Endometrial microvascular endothelial cells (primary cell): ENCODE data around the gene MGST2. TPM values are rescaled to one million over a fixed set of nuclear protein-coding genes. Genes with fewer than 3 reads are reported as not detected.

Experiments used
- in situ Hi-C: cut with HindIII; loops from 2 replicates; pipeline ENCODE4 v1.10.0; 2017; ENCODE audit warnings: low sequenced_read_pairs, low pct_unique_long_range_greater_than_20kb; ENCODE audit errors: inconsistent ontology term
- total RNA-seq: library from RNA; depleted of rRNA; stranded (reverse); fragments of >200 nt; gene quantifications from one replicate; pipeline ENCODE4 v1.2.3, GENCODE V29; 2015; ENCODE audit errors: inconsistent ontology term

MGST2 gene
- total RNA-seq, 1 donor from 2014 or later, result 126 TPM

- in situ Hi-C loops, result no loop called here
Measured at GRCh38 chr4:139728840-139729239, 63.2 kb downstream of the MGST2 start.

GRCh38 chr4:139732991-139733570 is 67.5 kb downstream of the MGST2 start:
- in situ Hi-C loops, result no loop called here

- in situ Hi-C loops, result no loop called here
Measured at GRCh38 chr4:139734201-139734874, 68.7 kb downstream of the MGST2 start.

DNA sequence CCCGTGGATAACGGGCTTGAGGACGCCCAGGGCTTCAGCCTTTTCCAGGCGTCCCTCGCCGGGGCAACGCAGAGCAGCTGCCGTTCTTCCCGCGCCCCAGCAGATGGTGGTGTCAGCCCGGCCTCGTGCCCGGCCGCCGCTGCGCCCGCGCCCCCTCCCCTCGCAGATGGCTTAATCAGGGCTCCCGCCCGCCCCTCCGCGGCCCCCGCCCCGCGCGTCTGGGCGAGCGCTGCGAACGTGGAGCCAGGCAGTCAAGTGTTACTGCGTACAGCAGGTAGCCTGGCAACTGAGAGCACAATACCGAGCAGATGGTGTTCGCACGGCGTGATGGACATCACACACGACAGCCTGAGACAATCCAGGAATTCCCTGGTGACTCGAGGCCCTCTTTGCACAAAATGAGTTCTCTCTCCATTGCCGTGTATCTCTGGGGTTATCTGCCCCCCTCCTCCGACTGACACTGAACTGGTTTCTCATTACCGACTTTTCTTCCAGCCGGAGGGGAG is 69.3 kb downstream of the MGST2 start:
- in situ Hi-C loops, result no loop called here

DNA sequence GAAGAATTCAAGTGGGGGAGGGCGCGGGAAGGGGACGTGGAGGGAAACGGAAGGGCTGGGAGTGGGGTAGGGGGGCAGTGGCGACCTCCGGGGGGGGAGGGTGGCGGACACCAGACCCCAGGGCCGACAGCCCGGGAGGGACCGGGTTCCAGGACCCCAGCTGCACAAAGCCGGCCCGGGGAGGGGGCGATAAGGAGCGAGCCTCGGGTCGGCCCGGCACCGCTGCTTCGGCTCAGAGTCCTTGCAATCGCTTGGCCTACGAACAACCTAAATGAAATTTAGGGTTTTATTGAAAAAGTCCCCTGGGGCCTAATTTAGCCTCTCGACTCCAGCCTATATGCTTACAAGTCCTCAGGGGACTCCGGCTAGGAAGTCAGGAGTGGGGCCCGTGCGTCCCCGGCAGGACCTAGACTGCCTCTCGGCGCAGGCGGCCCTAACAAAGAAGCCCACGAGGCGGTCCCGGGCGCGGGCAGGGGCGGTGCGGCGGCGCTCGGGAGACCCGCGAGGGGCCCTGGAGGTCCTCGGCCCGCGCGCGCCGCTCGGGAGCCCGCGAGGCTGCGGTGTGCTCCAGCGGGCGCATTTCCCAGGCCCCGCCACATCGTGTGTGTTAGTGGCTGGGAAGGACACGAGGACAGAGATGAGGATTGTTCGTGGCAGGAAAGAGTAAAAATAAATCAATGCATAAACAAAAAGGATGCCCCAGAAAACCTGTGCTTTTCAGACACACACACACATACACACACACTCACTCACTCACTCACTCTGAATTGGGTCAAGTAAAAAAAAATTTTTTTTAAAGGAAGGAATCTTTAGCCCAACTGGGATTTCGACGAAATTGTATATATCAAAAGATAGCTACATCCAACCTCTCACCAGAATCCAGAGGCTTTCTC is 70.0 kb downstream of the MGST2 start:
- in situ Hi-C loops, result no loop called here

GRCh38 chr4:139736274-139736660 is 70.6 kb downstream of the MGST2 start:
- in situ Hi-C loops, result no loop called here

GRCh38 chr4:139736661-139737060 is 71.0 kb downstream of the MGST2 start:
- in situ Hi-C loops, result no loop called here

GRCh38 chr4:139738846-139739613 is 73.4 kb downstream of the MGST2 start:
- in situ Hi-C loops, result no loop called here

DNA sequence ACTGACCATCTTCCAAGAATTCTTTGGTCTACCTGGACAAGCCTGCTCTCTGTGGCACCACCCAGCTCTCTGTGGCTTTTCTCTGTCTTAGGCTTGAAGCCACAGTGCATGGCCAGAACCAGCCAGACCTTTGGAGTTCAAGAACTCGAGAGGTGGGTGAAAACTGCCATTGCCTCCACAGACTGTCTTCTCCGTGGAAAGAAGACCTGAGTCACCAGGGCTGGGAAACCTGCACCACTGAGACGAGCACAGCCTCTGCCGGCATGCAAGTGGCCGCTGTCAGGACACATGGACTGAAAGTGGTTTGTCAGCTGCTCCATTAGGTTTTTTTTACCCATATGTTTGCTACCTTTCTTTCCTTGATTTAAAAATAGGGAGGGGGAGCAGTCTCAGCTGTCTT is 74.5 kb downstream of the MGST2 start:
- in situ Hi-C loops, result no loop called here

- in situ Hi-C loops, result no loop called here
Measured at GRCh38 chr4:139740531-139741041, 75.0 kb downstream of the MGST2 start.

GRCh38 chr4:139743027-139743426 is 77.4 kb downstream of the MGST2 start:
- in situ Hi-C loops, result no loop called here

DNA sequence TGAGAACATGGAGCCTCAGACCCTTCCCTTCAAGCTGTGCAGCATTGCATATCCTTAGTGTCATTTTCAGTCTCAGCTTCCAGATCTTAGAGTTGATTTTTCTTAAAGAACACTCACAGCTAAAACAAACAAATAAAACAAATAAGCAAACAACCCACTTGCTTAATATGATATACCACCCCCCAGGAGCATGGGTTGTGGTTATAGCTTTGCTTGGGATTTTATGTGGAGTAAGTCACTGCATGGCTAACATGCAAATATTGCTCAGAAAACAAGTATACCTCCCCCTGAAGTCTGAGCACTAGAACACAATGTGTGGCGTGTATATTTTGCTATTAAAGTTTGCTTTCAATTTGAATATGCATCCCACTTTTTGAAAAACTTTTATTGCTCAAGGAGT is 78.6 kb downstream of the MGST2 start:
- in situ Hi-C loops, result no loop called here

- in situ Hi-C loops, result no loop called here
Measured at GRCh38 chr4:139745111-139745639, 79.6 kb downstream of the MGST2 start.

DNA sequence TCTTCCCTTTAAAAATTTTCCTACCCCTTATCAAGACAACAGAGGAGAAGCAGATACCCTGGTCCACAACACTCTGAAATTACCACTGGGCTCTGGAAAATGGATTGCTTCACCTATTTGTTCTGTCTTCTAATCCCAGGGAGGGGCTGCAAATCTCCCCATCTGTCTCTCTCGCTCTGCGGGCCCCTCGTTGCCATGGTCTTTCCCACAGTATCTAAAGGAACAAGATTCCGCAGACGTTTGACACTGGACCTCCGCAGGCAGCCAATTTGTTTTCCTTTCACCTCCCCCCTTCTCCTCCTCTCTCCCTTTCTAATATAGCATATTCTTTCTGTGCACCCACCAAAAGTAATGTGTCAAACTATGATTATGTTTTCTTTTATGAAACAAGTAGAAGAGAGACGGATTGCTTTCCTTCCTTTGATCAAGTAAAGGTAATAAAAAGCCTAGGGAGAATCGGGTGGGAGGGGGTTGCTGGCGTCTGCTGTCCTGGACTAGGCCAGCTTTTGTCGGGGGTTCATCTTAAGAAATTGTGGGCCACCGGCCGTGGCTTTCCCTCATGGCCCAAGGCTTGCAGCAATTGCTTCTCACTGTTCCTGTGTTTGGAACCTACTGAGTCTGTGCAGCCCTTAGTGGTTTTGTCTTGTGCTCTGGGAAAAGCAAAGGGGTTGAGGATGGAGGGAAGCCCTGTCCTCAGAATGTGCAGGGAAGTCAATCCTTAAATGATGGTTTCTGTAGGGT is 81.0 kb downstream of the MGST2 start:
- in situ Hi-C loops, result no loop called here

DNA sequence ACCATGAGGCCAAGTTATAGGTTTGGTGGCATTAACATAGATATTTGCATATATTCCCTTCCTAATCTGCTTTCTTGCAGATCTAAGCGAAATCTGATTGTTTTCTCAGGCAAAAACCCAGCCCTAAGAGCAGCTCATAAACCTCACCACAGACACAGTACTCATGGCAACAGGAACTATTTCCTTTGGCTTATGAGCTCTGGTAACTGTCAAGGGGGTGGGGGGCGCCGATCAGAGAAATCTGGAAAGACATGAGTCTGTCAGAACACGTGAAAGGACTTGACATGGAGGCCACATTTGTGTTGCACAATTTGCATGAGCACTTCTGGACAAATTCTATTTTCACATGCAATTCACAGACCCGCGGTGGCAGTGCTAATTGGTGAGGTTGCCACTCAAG is 83.7 kb downstream of the MGST2 start:
- in situ Hi-C loops, result no loop called here

GRCh38 chr4:139749835-139750498 is 84.3 kb downstream of the MGST2 start:
- in situ Hi-C loops, result no loop called here

DNA sequence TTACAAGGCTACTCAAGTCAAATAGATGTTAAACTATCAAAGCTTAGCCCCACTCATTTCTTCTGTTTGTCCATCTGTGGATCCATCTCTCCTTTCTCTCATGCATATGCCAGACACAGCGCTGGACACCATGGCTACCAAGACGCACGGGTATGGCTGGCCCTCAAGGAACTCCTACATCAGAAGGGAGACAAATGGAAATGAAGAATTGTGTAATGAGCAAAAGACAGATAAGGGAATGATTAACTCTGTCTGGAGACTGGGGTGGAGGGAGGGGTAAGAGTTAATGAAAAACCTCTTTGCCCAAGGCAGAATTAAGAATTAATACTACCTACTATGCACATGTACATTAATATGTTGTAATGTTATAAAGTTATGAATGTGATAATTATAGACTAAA is 88.1 kb downstream of the MGST2 start:
- in situ Hi-C loops, result no loop called here
